ENCODE measurements around the gene KLB.

DNA sequence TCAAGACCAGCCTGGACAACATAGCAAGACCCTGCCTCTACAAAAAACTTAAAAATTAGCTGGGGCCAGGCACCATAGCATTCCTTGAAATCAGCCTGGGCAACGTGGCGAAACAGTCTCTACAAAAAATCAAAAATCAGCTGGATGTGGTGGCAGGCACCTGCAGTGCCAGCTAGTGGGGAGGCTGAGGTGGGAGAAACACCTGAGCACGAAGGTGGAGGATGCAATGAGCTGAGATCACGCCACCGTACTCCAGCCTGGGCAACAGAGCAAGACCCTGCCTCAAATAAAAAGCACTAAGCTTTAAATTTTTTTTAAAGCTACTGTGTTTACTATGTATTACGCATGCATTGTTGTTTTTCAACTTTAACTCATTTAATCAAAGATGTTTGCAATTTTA lies 48.8 kb downstream of the KLB start:
- TF ChIP-seq, protein P1, sequence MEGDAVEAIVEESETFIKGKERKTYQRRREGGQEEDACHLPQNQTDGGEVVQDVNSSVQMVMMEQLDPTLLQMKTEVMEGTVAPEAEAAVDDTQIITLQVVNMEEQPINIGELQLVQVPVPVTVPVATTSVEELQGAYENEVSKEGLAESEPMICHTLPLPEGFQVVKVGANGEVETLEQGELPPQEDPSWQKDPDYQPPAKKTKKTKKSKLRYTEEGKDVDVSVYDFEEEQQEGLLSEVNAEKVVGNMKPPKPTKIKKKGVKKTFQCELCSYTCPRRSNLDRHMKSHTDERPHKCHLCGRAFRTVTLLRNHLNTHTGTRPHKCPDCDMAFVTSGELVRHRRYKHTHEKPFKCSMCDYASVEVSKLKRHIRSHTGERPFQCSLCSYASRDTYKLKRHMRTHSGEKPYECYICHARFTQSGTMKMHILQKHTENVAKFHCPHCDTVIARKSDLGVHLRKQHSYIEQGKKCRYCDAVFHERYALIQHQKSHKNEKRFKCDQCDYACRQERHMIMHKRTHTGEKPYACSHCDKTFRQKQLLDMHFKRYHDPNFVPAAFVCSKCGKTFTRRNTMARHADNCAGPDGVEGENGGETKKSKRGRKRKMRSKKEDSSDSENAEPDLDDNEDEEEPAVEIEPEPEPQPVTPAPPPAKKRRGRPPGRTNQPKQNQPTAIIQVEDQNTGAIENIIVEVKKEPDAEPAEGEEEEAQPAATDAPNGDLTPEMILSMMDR (IDR thresholded peaks at IDR 0.05) = no peak
- no peak for TF ChIP-seq EZH2 (IDR thresholded peaks at IDR 0.05; ENCODE audit: borderline replicate concordance, insufficient read depth, low read depth, low read length, poor library complexity, severe bottlenecking)

All from B cell (primary cell).